GM18508 (cell line): ENCODE data around the gene CRYL1.

ENCODE experiments used
- ATAC-seq: cut with Tn5 transposase; IDR thresholded peaks from one replicate; pipeline ENCODE4 v1.9.1; 2021; ENCODE audit warnings: moderate number of reproducible peaks; ENCODE audit not compliant: insufficient read depth, unreplicated experiment

Gene CRYL1

GRCh38 chr13:20534038-20534608, 8.5 kb upstream of the CRYL1 start:
- ATAC-seq, result no peak

GRCh38 chr13:20528452-20528851, 2.8 kb upstream of the CRYL1 start:
- ATAC-seq, result no peak

GRCh38 chr13:20526664-20527063, 1.0 kb upstream of the CRYL1 start:
- no peak for ATAC-seq

- ATAC-seq, result no peak
These were observed 485 bp downstream of the CRYL1 start for GRCh38 chr13:20525144-20525600.

GRCh38 chr13:20521364-20522115, 4.1 kb downstream of the CRYL1 start:
- no peak for ATAC-seq

GRCh38 chr13:20519875-20520274, 5.8 kb downstream of the CRYL1 start:
- no peak for ATAC-seq

- no peak for ATAC-seq
These were observed 7.0 kb downstream of the CRYL1 start for GRCh38 chr13:20518660-20519100.

- ATAC-seq, result no peak
These were observed 10.8 kb downstream of the CRYL1 start for GRCh38 chr13:20514866-20515265.

GRCh38 chr13:20513466-20513995, 12.1 kb downstream of the CRYL1 start:
- no peak for ATAC-seq

GRCh38 chr13:20512042-20512683, 13.5 kb downstream of the CRYL1 start:
- no peak for ATAC-seq

- ATAC-seq, result no peak
These were observed 19.0 kb downstream of the CRYL1 start for GRCh38 chr13:20506696-20507095.

GRCh38 chr13:20505405-20506366, 20.0 kb downstream of the CRYL1 start:
- ATAC-seq, result no peak

- ATAC-seq, result no peak
These were observed 22.3 kb downstream of the CRYL1 start for GRCh38 chr13:20503088-20504083.

- ATAC-seq, result no peak
These were observed 24.1 kb downstream of the CRYL1 start for GRCh38 chr13:20501592-20501991.

- ATAC-seq, result no peak
These were observed 24.5 kb downstream of the CRYL1 start for GRCh38 chr13:20501120-20501519.

- ATAC-seq, result no peak
These were observed 25.7 kb downstream of the CRYL1 start for GRCh38 chr13:20499986-20500385.

- no peak for ATAC-seq
These were observed 27.0 kb downstream of the CRYL1 start for GRCh38 chr13:20498659-20499058.

- ATAC-seq, result no peak
These were observed 27.5 kb downstream of the CRYL1 start for GRCh38 chr13:20498129-20498528.
